Natural killer cell (primary cell): ENCODE measurements around the gene CCL8. TPM values are rescaled to one million over a fixed set of nuclear protein-coding genes. Genes with fewer than 3 reads are reported as not detected.

Source experiments
- ATAC-seq, 3 donors: fragments of 150-1000 bp in 2 of 3; fragments of 200-7000 bp in 1 of 3; cut with Tn5 transposase; 1 replicate in 1 of 3; 2 replicates in 2 of 3; pipeline ENCODE4 v1.10.0; 2021; ENCODE audit warnings: mild to moderate bottlenecking in 2 of 3, moderate library complexity in 2 of 3
- DNase-seq, 2 donors: peaks; one replicate each; pipeline versions ENCODE4 v3.0.0 to v3.0.0-alpha.2; 2013 to 2021; ENCODE audit warnings: mixed read lengths in 1 of 2
- H3K27ac ChIP-seq: one replicate; pipeline ENCODE4 v1.5.1; 2013; ENCODE audit warnings: mild to moderate bottlenecking, low read length
- H3K27me3 ChIP-seq: one replicate; pipeline ENCODE4 v1.6.1; 2013; ENCODE audit warnings: low read length; ENCODE audit not compliant: control insufficient read depth, insufficient read depth
- H3K36me3 ChIP-seq: one replicate; pipeline ENCODE4 v1.6.1; 2013; ENCODE audit warnings: low read length; ENCODE audit not compliant: control insufficient read depth, insufficient read depth
- H3K4me1 ChIP-seq: one replicate; pipeline ENCODE4 v1.6.1; 2013; ENCODE audit warnings: low read length; ENCODE audit not compliant: control insufficient read depth, insufficient read depth
- H3K4me3 ChIP-seq: one replicate; pipeline ENCODE4 v1.5.1; 2013; ENCODE audit warnings: low read length
- H3K9me3 ChIP-seq: one replicate; pipeline ENCODE4 v1.6.1; 2013; ENCODE audit warnings: low read length; ENCODE audit not compliant: control insufficient read depth, insufficient read depth
- H3K27ac Mint-ChIP-seq, 2 donors: one replicate each; pipeline ENCODE4 v1.8.0; 2022; ENCODE audit warnings: mild to moderate bottlenecking in 2 of 2, mixed read lengths in 2 of 2, moderate library complexity in 1 of 2
- H3K27me3 Mint-ChIP-seq, 2 donors: one replicate each; pipeline ENCODE4 v1.8.0; 2022; ENCODE audit warnings: low read depth in 2 of 2, mixed read lengths in 2 of 2
- H3K36me3 Mint-ChIP-seq: one replicate; pipeline ENCODE4 v1.8.0; 2022; ENCODE audit warnings: mixed read lengths
- H3K4me1 Mint-ChIP-seq, 2 donors: one replicate each; pipeline ENCODE4 v1.8.0; 2022; ENCODE audit warnings: mixed read lengths in 2 of 2
- H3K4me3 Mint-ChIP-seq: one replicate; pipeline ENCODE4 v1.8.0; 2022; ENCODE audit warnings: mild to moderate bottlenecking, moderate library complexity, mixed read lengths
- H3K9me3 Mint-ChIP-seq, 2 donors: one replicate each; pipeline ENCODE4 v1.8.0; 2022; ENCODE audit warnings: mixed read lengths in 2 of 2
- CTCF ChIP-seq: fragments of 200-600 bp; IDR thresholded peaks from one replicate; pipeline ENCODE4 v1.8.0; 2022; ENCODE audit warnings: antibody characterized with exemption
- WGBS: methylation state at CpG from one replicate; pipeline ENCODE4 v1.1.7; 2013; ENCODE audit warnings: missing lambda C conversion rate; ENCODE audit not compliant: insufficient coverage; 5-methylcytosine and 5-hydroxymethylcytosine counted together
- intact Hi-C: fragments of 100-400 bp; cut with micrococcal nuclease; formaldehyde crosslinking; loops from one replicate; pipeline ENCODE4 v1.14.2; 2022
- total RNA-seq, 4 donors: library from RNA; stranded (reverse); fragments of 120-200 nt in 1 of 4; gene quantifications; one replicate each; pipeline versions ENCODE4 v1.2.3 to v1.2.4, GENCODE V29; 2013 to 2022

CCL8 gene
- total RNA-seq, 3 donors from 2014 or later (not counting 1 experiment from before 2014, with no cell fraction given) = not detected

- Mint-ChIP-seq H3K4me1 (no peaks in the 10 kb centered on the region), H3K9me3 (no peaks in the 10 kb centered on the region)
- intact Hi-C loops = no loop called here
Observed at GRCh38 chr17:34354637-34355036, 35.4 kb downstream of the CCL8 start.

GRCh38 chr17:34356194-34356593 is 37.0 kb downstream of the CCL8 start, which contains the start of gene CCL13:
CCL13 (plus strand) TSS chr17:34356480; CDS start chr17:34356527, 47 bp downstream.
- Histone ChIP-seq H3K36me3 (no peaks in the 10 kb centered on the region), H3K4me3 (no peak within 1 kb of the TSS), H3K27me3 (no peaks in the 10 kb centered on the region), H3K27ac (no peak within 1 kb of the TSS), H3K9me3 (no peaks in the 10 kb centered on the region), H3K4me1 (no peaks in the 10 kb centered on the region)
- Mint-ChIP-seq H3K4me1 (no peaks in the 10 kb centered on the region), H3K4me3 (no peak within 1 kb of the TSS), H3K9me3 (no peaks in the 10 kb centered on the region), H3K36me3 (no peaks in the 10 kb centered on the region), H3K27ac (no peak within 1 kb of the TSS), H3K27me3 (peaks cover 4 to 5% of the 10 kb centered on the region in 2 donors)
- DNase-seq = no peak
- no peak for TF ChIP-seq CTCF
- 95% methylated on average over 5 of the region's 5 CpGs for WGBS
- intact Hi-C loops = no loop called here
- ATAC-seq = no peak

More at GRCh38 chr17:34354637-34355036, 35.4 kb downstream of the CCL8 start:
- ATAC-seq (no peak), DNase-seq (no peak)
- H3K27ac Mint-ChIP-seq = no peak overlapping the region
- no peaks in the 10 kb centered on the region for H3K9me3 ChIP-seq
- H3K4me3 Mint-ChIP-seq = no peak overlapping the region
- no peak overlapping the region for H3K4me3 ChIP-seq
- H3K36me3 Mint-ChIP-seq = no peaks in the 10 kb centered on the region
- no peak overlapping the region for H3K27ac ChIP-seq
- no peaks in the 10 kb centered on the region for H3K27me3 ChIP-seq
- H3K36me3 ChIP-seq = no peaks in the 10 kb centered on the region
- no peak for TF ChIP-seq CTCF
- peaks cover 5% of the 10 kb centered on the region in 2 donors for H3K27me3 Mint-ChIP-seq
- no peaks in the 10 kb centered on the region for H3K4me1 ChIP-seq

- DNase-seq (no peak), ATAC-seq (no peak)
- Histone ChIP-seq H3K36me3 (no peaks in the 10 kb centered on the region), H3K27me3 (no peaks in the 10 kb centered on the region), H3K27ac (no peak overlapping the region), H3K9me3 (no peaks in the 10 kb centered on the region), H3K4me3 (no peak overlapping the region), H3K4me1 (no peaks in the 10 kb centered on the region)
- Mint-ChIP-seq H3K27ac (no peak overlapping the region), H3K4me1 (no peaks in the 10 kb centered on the region), H3K9me3 (no peaks in the 10 kb centered on the region), H3K4me3 (no peak overlapping the region), H3K36me3 (no peaks in the 10 kb centered on the region), H3K27me3 (peaks cover 7% of the 10 kb centered on the region in 2 donors)
- no peak for TF ChIP-seq CTCF
- intact Hi-C loops = no loop called here
- 80% methylated on average over 2 of the region's 2 CpGs for WGBS
Observed at GRCh38 chr17:34357398-34357797, 38.2 kb downstream of the CCL8 start.

GRCh38 chr17:34358631-34359030 is 39.4 kb downstream of the CCL8 start:
- ATAC-seq (no peak), DNase-seq (no peak)
- no peaks in the 10 kb centered on the region for H3K4me1 Mint-ChIP-seq
- intact Hi-C loops = no loop called here
- no peaks in the 10 kb centered on the region for H3K9me3 ChIP-seq
- H3K27me3 Mint-ChIP-seq = peaks cover 7 to 9% of the 10 kb centered on the region in 2 donors
- no peaks in the 10 kb centered on the region for H3K36me3 Mint-ChIP-seq
- H3K4me1 ChIP-seq = peaks cover 7% of the 10 kb centered on the region
- no peaks in the 10 kb centered on the region for H3K9me3 Mint-ChIP-seq
- TF ChIP-seq CTCF = no peak
- 93% methylated on average over 3 of the region's 3 CpGs for WGBS
- H3K4me3 ChIP-seq = no peak overlapping the region
- H3K36me3 ChIP-seq = no peaks in the 10 kb centered on the region
- H3K4me3 Mint-ChIP-seq = no peak overlapping the region
- no peaks in the 10 kb centered on the region for H3K27me3 ChIP-seq
- no peak overlapping the region for H3K27ac Mint-ChIP-seq
- H3K27ac ChIP-seq = no peak overlapping the region
